BE2C (cell line): ENCODE data around the gene RHBDF2.

Source experiments
- DNase-seq: peaks from one replicate; pipeline ENCODE4 v3.0.0-alpha.2; 2020
- H3K27me3 ChIP-seq: fragments of 250-450 bp; sonication (Bioruptor Pico); 2 replicates; pipeline ENCODE4 v1.5.1; 2020; ENCODE audit warnings: mild to moderate bottlenecking
- H3K36me3 ChIP-seq: fragments of 250-450 bp; sonication (Bioruptor Pico); 2 replicates; pipeline ENCODE4 v1.5.1; 2020; ENCODE audit warnings: mild to moderate bottlenecking
- H3K4me1 ChIP-seq: fragments of 250-450 bp; sonication (Bioruptor Pico); 2 replicates; pipeline ENCODE4 v1.5.1; 2020
- H3K4me3 ChIP-seq: 2 replicates; pipeline ENCODE4 v1.5.1; 2011; ENCODE audit warnings: low read depth, low read length
- H3K9me3 ChIP-seq: fragments of 250-450 bp; sonication (Bioruptor Pico); 2 replicates; pipeline ENCODE4 v1.5.1; 2020
- TF ChIP-seq, protein P1 (sequence below): IDR thresholded peaks from 2 replicates; pipeline ENCODE4 v1.5.1; 2012; ENCODE audit warnings: mild to moderate bottlenecking, low read depth, low read length

Gene RHBDF2

DNA sequence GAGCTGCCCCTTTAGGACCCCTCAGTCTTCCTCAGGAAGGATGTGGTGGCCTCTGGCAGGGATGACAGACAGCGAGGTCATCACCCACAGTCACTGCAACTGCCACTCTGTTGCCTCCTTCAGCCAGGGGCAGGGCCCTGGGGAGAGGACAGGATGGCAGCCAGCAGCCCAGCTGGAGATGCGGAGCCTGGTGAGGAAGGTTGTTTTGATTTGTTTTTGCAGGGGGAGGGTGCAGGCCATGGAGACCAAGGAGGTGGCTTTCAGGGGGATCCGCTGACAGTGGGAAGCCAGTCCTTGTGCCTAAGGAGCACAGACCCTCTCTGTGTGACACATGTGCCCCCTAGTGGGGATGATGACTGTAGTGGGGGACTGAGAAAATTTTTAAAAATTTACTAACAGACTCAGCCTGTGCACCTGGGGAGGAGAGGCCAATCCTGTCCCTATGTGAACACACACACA lies 46.0 kb upstream of the RHBDF2 start:
- Histone ChIP-seq H3K4me1 (peaks cover 20% of the 10 kb centered on the region), H3K4me3 (peak overlapping the region; percentile 78)

DNA sequence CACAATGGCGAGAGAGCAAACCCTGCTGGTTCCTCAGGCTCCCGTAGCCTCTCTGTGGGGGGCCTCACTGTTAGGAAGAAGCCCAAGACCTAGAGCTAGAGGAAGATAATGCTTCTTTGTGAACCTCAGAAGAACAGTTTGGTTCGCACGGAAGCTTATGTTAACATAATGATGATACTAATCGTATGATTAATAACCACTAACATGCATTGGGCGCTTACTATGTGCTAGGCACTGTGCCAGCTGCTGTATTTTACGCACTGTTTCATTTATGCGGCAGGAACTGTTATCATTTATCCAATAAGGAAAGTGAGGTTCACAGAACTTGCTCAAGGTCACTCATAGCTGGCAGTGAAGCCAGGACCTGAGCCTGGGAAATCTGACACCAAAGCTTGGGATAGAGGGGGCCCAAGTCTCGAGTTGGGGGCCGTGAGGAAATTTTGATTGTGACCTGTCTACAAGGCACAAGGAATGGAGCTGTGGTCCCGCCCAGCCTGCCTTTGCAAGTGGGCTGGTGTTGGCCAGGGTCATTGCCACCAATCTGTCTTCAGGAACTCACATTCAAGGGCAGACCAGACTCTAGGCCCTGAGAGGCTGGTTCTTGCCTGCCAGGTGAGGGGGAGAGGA lies 45.4 kb upstream of the RHBDF2 start:
- TF ChIP-seq, protein P1, sequence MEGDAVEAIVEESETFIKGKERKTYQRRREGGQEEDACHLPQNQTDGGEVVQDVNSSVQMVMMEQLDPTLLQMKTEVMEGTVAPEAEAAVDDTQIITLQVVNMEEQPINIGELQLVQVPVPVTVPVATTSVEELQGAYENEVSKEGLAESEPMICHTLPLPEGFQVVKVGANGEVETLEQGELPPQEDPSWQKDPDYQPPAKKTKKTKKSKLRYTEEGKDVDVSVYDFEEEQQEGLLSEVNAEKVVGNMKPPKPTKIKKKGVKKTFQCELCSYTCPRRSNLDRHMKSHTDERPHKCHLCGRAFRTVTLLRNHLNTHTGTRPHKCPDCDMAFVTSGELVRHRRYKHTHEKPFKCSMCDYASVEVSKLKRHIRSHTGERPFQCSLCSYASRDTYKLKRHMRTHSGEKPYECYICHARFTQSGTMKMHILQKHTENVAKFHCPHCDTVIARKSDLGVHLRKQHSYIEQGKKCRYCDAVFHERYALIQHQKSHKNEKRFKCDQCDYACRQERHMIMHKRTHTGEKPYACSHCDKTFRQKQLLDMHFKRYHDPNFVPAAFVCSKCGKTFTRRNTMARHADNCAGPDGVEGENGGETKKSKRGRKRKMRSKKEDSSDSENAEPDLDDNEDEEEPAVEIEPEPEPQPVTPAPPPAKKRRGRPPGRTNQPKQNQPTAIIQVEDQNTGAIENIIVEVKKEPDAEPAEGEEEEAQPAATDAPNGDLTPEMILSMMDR: no peak
- DNase-seq: no peak
- Histone ChIP-seq H3K9me3 (no peaks in the 10 kb centered on the region), H3K36me3 (peaks cover 39% of the 10 kb centered on the region), H3K4me1 (peaks cover 26% of the 10 kb centered on the region), H3K4me3 (peak overlapping the region; percentile 78), H3K27me3 (no peaks in the 10 kb centered on the region)

More for the DNA sequence above, 46.0 kb upstream of the RHBDF2 start:
- no peaks in the 10 kb centered on the region for H3K27me3 ChIP-seq
- DNase-seq: peak; percentile 95
- no peaks in the 10 kb centered on the region for H3K9me3 ChIP-seq
- H3K36me3 ChIP-seq: peaks cover 41% of the 10 kb centered on the region
- TF ChIP-seq, protein P1: peak; percentile 94

DNA sequence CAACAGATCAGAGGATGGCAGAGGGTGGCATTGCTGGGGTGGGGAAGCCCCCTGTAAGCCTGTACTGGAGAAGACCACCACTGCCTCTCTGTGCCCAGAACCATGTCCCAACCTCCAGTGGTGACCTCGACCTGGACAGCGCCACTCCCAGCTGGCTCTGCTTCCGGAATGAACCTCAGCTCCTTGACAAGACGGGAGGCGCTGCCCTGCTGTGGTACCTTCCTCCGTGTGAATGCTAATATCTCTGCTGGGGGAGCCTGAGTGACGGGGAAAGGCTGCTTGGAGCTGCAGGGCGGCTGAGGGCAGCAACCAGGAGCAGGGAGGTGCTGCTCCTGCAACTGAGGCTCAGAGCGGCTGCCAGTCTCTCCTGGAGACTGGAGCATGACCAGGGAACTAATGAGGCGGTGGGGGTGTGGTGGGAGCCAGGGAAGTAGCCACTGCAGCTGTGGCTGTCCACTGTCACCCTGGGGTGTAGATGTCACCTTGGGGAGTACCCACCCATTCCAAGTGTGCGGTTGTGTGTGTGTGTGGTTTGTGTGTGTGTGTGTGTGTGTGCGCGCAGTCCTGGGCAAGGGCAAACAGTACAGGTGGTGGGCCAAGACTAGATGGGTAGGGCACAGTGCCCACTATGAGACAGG lies 44.8 kb upstream of the RHBDF2 start:
- DNase-seq: no peak
- Histone ChIP-seq H3K9me3 (no peaks in the 10 kb centered on the region), H3K27me3 (no peaks in the 10 kb centered on the region), H3K36me3 (peaks cover 34% of the 10 kb centered on the region), H3K4me1 (peaks cover 32% of the 10 kb centered on the region), H3K4me3 (peak overlapping the region; percentile 78)
- TF ChIP-seq, protein P1: no peak

DNA sequence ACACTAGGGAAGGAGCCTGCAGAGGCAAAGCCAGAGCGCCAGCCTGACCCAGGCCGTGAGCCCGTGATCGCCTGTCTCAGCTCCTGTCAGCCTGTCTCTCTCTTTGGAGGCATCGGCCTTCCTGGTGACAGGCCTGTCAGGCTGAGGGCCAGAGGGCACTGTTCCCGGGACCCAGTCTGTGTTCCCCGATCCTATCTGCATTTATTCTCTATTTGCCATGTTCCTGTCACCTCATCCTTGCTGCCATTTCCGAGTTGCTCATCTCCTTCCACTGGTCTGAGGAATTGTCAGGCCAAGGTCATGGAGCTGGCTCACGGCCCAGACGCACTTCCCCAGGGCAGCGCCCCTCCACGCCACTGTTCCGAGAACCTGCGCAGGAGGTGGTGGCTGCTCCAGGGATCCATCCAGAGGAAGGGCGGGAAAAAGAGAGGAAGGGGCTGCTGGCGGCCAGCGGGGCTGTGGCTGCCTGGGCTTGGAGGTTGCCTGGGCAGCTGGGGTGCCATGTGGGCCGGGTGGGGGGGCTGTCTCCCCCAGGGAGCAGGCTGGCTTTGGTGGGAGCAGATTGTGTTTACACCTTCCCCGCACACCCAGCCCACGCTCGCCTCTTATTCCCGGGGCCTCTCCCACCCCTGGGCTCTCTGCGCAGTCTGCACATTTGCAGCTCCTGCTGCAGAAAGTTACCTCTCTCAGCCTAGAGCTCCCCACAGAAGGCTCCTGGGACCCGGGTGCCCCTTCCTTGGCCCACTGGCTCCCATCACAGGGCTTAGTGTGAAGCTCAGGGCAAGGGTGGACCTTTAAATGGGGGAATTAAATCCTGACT lies 43.5 kb upstream of the RHBDF2 start:
- peak; percentile 65 for DNase-seq
- H3K27me3 ChIP-seq: no peaks in the 10 kb centered on the region
- H3K4me1 ChIP-seq: peaks cover 39% of the 10 kb centered on the region
- H3K9me3 ChIP-seq: no peaks in the 10 kb centered on the region
- peak overlapping the region; percentile 78 for H3K4me3 ChIP-seq
- H3K36me3 ChIP-seq: peaks cover 26% of the 10 kb centered on the region
- TF ChIP-seq, protein P1: no peak

DNA sequence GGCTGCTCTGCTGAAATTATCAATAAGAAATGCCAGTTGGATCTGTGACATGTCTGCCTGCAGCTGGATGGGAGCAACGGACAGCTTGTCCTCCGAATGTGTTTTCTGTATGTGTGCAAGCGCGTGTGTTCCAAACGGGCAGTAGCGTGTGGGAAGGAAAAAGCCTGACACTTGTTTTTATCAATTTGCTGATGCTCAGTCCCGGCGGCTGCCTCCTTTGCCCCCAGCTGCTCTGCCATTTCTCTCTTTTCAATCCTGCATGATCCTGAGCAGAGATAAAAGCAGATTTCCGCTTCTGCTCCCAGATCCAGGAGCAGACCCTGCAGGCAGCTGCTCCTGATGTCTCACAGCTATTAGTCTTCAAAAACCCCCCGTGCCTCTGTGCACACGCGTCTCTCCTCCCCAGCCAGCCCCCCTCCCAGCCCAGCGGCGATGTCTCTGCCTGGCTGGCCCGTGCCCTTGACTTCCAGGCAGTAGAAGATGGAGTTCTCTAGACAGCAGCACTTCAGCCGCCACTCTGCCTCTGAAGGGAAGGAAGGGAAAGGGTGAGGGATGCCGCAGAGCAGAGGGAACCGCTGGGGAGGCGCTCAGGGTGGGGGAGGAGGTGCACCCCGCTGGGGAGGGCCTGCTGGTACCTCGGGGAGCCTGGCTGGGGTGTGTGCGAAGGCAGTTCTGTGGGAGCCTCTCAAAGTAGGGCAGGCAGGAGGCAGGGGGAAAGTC lies 42.8 kb upstream of the RHBDF2 start:
- H3K4me1 ChIP-seq: peaks cover 47% of the 10 kb centered on the region
- TF ChIP-seq, protein P1: no peak
- DNase-seq: peak; percentile 94

More for the DNA sequence above, 42.8 kb upstream of the RHBDF2 start:
- Histone ChIP-seq H3K9me3 (no peaks in the 10 kb centered on the region), H3K36me3 (peaks cover 19% of the 10 kb centered on the region), H3K27me3 (no peaks in the 10 kb centered on the region), H3K4me3 (peak overlapping the region; percentile 78)
